Chondrocyte (in vitro differentiated cells): ENCODE results near the gene GRB7. TPM values are rescaled to one million over a fixed set of nuclear protein-coding genes. Genes with fewer than 3 reads are reported as not detected.

Experiments used
- DNase-seq: peaks from one replicate; pipeline ENCODE4 v3.0.0; 2021; ENCODE audit warnings: mixed read lengths, low spot score
- H3K27ac Mint-ChIP-seq: one replicate; pipeline ENCODE4 v1.8.0; 2021; ENCODE audit warnings: mild to moderate bottlenecking, moderate library complexity, mixed read lengths; ENCODE audit not compliant: unreplicated experiment
- H3K27me3 Mint-ChIP-seq: 2 replicates; pipeline ENCODE4 v1.8.0; 2021; ENCODE audit warnings: low read depth, mixed read lengths
- H3K36me3 Mint-ChIP-seq: 2 replicates; pipeline ENCODE4 v1.8.0; 2021; ENCODE audit warnings: low read depth, mixed read lengths
- H3K4me1 Mint-ChIP-seq: 2 replicates; pipeline ENCODE4 v1.8.0; 2021; ENCODE audit warnings: low read depth, mild to moderate bottlenecking, mixed read lengths
- H3K4me3 Mint-ChIP-seq: one replicate; pipeline ENCODE4 v1.8.0; 2021; ENCODE audit warnings: mild to moderate bottlenecking, moderate library complexity, mixed read lengths; ENCODE audit not compliant: unreplicated experiment
- H3K9me3 Mint-ChIP-seq: 2 replicates; pipeline ENCODE4 v1.8.0; 2021; ENCODE audit warnings: low read depth, mixed read lengths
- total RNA-seq: library from RNA; stranded (reverse); gene quantifications from 3 replicates; pipeline ENCODE4 v1.2.1, GENCODE V29; 2021
- TF ChIP-seq, protein P1 (sequence below): fragments of 200-600 bp; sonication (generic); IDR thresholded peaks from 2 replicates; pipeline ENCODE4 v1.5.0; 2021; ENCODE audit warnings: antibody characterized with exemption, mild to moderate bottlenecking, moderate library complexity

GRB7 gene
- total RNA-seq, 1 donor from 2014 or later = not detected

DNA sequence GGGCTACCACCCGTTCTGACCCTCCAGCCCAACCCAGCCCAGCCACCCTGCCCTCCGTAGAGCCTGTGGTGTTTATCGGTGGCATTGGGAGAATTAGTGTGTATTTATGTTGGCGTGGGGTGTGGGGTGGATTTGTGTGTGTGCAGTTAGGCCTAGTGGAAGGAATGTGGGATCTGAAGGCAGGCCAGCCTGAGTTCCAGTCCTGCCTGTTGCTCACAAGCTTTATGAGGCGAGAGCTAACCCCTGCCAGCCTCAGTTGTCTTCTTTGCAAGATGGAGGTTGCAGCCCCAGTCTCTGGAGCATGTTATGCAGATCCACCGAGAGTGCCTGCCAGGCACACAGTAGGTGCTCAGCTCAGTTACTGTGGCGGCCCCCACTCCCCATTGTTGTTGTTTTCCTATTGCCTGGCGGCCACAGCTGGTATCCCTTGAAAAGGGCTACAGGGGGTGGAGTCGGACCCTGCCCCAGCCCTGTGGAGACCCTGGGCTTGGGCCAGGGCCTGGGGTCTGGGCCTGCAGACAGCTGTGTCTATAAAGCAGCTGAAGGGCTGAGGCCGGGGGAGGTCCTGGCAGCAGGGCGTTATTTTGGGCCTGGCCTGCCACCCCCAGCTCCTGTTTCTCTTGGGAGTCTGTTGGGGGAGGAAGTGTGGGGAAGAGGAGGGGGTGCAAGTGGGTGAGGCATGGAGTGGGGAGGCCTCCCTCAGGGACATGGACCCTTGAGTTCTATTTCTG is 32.8 kb upstream of the GRB7 start:
- Mint-ChIP-seq H3K4me3 (no peak overlapping the region), H3K4me1 (peaks cover 40% of the 10 kb centered on the region), H3K27ac (no peak overlapping the region), H3K9me3 (no peaks in the 10 kb centered on the region), H3K27me3 (no peaks in the 10 kb centered on the region), H3K36me3 (peaks cover 9% of the 10 kb centered on the region)
- no peak for DNase-seq
- TF ChIP-seq, protein P1, sequence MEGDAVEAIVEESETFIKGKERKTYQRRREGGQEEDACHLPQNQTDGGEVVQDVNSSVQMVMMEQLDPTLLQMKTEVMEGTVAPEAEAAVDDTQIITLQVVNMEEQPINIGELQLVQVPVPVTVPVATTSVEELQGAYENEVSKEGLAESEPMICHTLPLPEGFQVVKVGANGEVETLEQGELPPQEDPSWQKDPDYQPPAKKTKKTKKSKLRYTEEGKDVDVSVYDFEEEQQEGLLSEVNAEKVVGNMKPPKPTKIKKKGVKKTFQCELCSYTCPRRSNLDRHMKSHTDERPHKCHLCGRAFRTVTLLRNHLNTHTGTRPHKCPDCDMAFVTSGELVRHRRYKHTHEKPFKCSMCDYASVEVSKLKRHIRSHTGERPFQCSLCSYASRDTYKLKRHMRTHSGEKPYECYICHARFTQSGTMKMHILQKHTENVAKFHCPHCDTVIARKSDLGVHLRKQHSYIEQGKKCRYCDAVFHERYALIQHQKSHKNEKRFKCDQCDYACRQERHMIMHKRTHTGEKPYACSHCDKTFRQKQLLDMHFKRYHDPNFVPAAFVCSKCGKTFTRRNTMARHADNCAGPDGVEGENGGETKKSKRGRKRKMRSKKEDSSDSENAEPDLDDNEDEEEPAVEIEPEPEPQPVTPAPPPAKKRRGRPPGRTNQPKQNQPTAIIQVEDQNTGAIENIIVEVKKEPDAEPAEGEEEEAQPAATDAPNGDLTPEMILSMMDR = peak; percentile 60

DNA sequence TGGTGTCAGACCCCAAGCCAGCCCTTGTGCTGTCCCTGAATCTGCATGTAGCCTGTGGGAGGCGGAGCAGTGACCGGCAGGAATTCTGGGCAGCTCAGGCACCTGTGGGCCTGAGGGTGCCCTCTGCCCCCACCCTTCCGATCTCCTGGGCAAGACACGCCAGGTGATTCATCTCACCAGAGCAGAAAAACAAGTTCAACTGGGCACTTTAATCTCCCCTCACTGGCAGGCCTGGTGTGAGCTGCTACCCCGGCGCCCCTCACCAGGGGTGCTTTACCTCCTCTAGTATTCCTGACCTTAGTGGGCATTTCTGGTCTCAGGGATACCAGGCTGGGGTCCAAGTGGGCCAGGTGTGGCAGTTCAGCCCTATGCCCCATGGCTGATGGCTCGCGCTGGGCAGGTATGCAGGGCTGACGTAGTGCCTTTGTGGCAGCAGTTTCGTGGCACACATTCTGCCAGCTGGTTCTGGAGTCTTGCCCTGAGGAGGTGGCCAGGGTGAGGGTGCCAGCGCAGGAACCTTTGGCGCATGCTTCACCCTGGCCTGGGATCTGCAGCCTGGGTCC is 31.9 kb upstream of the GRB7 start:
- peaks cover 37% of the 10 kb centered on the region for H3K4me1 Mint-ChIP-seq
- peaks cover 9% of the 10 kb centered on the region for H3K36me3 Mint-ChIP-seq
- DNase-seq = no peak

DNA sequence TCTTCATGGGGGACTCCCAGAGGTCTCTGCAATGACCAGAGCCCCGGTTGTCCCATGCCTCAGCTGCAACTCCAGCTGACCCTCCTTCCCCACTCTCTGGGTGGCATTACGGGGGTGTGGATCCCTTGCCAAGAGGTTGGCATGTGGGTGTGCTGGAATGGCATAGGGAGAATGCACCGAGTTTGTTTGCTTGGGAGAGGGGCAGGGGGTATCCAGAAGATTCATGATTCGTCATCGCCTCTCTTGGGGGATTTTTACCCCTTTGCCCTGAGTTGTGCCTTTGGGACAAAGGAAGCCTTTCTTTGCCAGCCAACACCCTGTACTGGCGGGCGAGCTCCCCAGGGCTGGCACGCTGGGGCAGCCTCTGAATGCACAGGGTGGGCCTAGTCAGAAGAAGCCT is 31.4 kb upstream of the GRB7 start:
- DNase-seq = no peak
- no peak overlapping the region for H3K4me3 Mint-ChIP-seq
- peaks cover 9% of the 10 kb centered on the region for H3K36me3 Mint-ChIP-seq
- H3K27ac Mint-ChIP-seq = no peak overlapping the region
- H3K9me3 Mint-ChIP-seq = no peaks in the 10 kb centered on the region
- no peaks in the 10 kb centered on the region for H3K27me3 Mint-ChIP-seq
- TF ChIP-seq, protein P1 = no peak
- H3K4me1 Mint-ChIP-seq = peaks cover 32% of the 10 kb centered on the region

More for the DNA sequence above, 31.9 kb upstream of the GRB7 start:
- TF ChIP-seq, protein P1 = no peak
- H3K9me3 Mint-ChIP-seq = no peaks in the 10 kb centered on the region
- H3K27ac Mint-ChIP-seq = no peak overlapping the region
- H3K4me3 Mint-ChIP-seq = no peak overlapping the region
- H3K27me3 Mint-ChIP-seq = no peaks in the 10 kb centered on the region

DNA sequence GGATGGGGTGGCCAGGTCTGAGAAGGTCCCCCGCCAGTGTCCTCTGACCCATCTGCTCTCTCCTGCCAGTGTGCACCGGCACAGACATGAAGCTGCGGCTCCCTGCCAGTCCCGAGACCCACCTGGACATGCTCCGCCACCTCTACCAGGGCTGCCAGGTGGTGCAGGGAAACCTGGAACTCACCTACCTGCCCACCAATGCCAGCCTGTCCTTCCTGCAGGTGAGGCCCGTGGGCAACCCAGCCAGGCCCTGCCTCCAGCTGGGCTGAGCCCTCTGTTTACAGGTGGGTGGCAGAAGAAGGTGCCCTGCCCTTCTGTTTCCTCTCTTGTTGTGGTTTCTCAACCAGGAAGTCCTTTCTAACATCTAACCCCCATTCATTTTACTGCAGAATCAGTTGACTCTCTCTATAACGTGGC is 30.8 kb upstream of the GRB7 start:
- H3K36me3 Mint-ChIP-seq = peaks cover 12% of the 10 kb centered on the region

GRCh38 chr17:39709319-39709997 is 28.3 kb upstream of the GRB7 start:
- peaks cover 17% of the 10 kb centered on the region for H3K36me3 Mint-ChIP-seq
- TF ChIP-seq, protein P1 = no peak
- H3K27me3 Mint-ChIP-seq = no peaks in the 10 kb centered on the region
- H3K4me3 Mint-ChIP-seq = no peak overlapping the region
- DNase-seq = no peak
- peaks cover 9% of the 10 kb centered on the region for H3K4me1 Mint-ChIP-seq
- peak overlapping the region; percentile 13 for H3K27ac Mint-ChIP-seq
- H3K9me3 Mint-ChIP-seq = no peaks in the 10 kb centered on the region

More for the DNA sequence above, 30.8 kb upstream of the GRB7 start:
- H3K4me1 Mint-ChIP-seq = peaks cover 26% of the 10 kb centered on the region
- H3K9me3 Mint-ChIP-seq = no peaks in the 10 kb centered on the region
- TF ChIP-seq, protein P1 = no peak
- no peaks in the 10 kb centered on the region for H3K27me3 Mint-ChIP-seq
- no peak overlapping the region for H3K27ac Mint-ChIP-seq
- no peak overlapping the region for H3K4me3 Mint-ChIP-seq
- DNase-seq = no peak
